Body of pancreas (tissue), 4 donors: ENCODE data around the gene PHKA2. TPM values are rescaled to one million over a fixed set of nuclear protein-coding genes. Genes with fewer than 3 reads are reported as not detected.

Source experiments
- ATAC-seq: fragments of 150-250 bp; one replicate; pipeline ENCODE4 v1.9.1; 2016
- DNase-seq, 4 donors: peaks; one replicate each; pipeline ENCODE4 v3.0.0-alpha.2; 2019
- H3K27ac ChIP-seq, 4 donors: fragments of 200-600 bp; sonication (generic); 1 replicate in 3 of 4; 2 replicates in 1 of 4; pipeline versions ENCODE4 v1.5.1 to v1.6.1; 2016 to 2019; ENCODE audit warnings: mild to moderate bottlenecking in 1 of 4, mixed read lengths in 1 of 4, moderate library complexity in 1 of 4
- H3K27me3 ChIP-seq, 2 donors: fragments of 200-600 bp; sonication (generic); one replicate each; pipeline ENCODE4 v1.6.0; 2016; ENCODE audit warnings: mild to moderate bottlenecking in 1 of 2
- H3K36me3 ChIP-seq, 2 donors: fragments of 200-600 bp; sonication (generic); replicated peaks in 1 of 2; 2 replicates each; pipeline ENCODE4 v1.5.1; 2016; ENCODE audit warnings: low read depth in 2 of 2; ENCODE audit not compliant: insufficient read depth in 1 of 2
- H3K4me1 ChIP-seq: fragments of 200-600 bp; sonication (generic); one replicate; pipeline ENCODE4 v1.6.0; 2016
- H3K4me3 ChIP-seq, 2 donors: fragments of 200-600 bp; sonication (generic); 1 replicate in 1 of 2; 2 replicates in 1 of 2; pipeline ENCODE4 v1.5.1; 2016 to 2019
- H3K9me3 ChIP-seq, 3 donors: fragments of 200-600 bp; sonication (generic); 1 replicate in 2 of 3; 2 replicates in 1 of 3; pipeline ENCODE4 v1.5.1; 2016
- CTCF ChIP-seq, 7 experiments: fragments of 450-650 bp in 4 of 7; fragments of 200-600 bp in 3 of 7; sonication (generic) in 3 of 7; IDR thresholded peaks; one replicate each; pipeline ENCODE4 v1.5.1; 2016 to 2019; ENCODE audit warnings: antibody characterized with exemption in 7 of 7
- POLR2A ChIP-seq, 3 donors: fragments of 450-650 bp; IDR thresholded peaks; one replicate each; pipeline ENCODE4 v1.6.1; 2016; ENCODE audit warnings: antibody characterized with exemption in 3 of 3, mild to moderate bottlenecking in 2 of 3
- WGBS, 2 donors: methylation state at CpG; one replicate each; pipeline ENCODE4 v1.1.5; 2017; 5-methylcytosine and 5-hydroxymethylcytosine counted together
- intact Hi-C: fragments of 100-400 bp; cut with DNase I; formaldehyde crosslinking; loops from one replicate; pipeline ENCODE4 v1.15.1; 2023
- total RNA-seq, 2 donors: library from RNA; depleted of rRNA; stranded (reverse); fragments of >200 nt; gene quantifications; one replicate each; pipeline ENCODE4 v1.1.0, GENCODE V29; 2016

Gene PHKA2
- total RNA-seq, 2 donors from 2014 or later, result 21.0 to 37.6 TPM

- H3K27ac ChIP-seq, result no peak overlapping the region
- WGBS, 2 donors, result 91% methylated on average over 7 of the region's 15 CpGs; no CpG with 5 or more reads in 1 of the 2 donors
- H3K4me1 ChIP-seq, result no peaks in the 10 kb centered on the region
- no peak for DNase-seq
- ATAC-seq, result no peak
- no peaks in the 10 kb centered on the region for H3K36me3 ChIP-seq
- TF ChIP-seq POLR2A (IDR thresholded peaks at IDR 0.05) (no peak), CTCF (IDR thresholded peaks at IDR 0.05) (no peak)
- intact Hi-C loops, result loop anchor here (10.0 kb wide), 1 partner anchor 493 kb away; no protein-coding TSS in a partner anchor
- no peak overlapping the region for H3K4me3 ChIP-seq
- H3K27me3 ChIP-seq, result no peaks in the 10 kb centered on the region
- H3K9me3 ChIP-seq, result no peaks in the 10 kb centered on the region
Observed at GRCh38 chrX:18897611-18898010, 86.3 kb downstream of the PHKA2 start.

GRCh38 chrX:18896680-18897544 is 87.0 kb downstream of the PHKA2 start:
- Histone ChIP-seq H3K4me3 (no peak overlapping the region), H3K27ac (no peak overlapping the region), H3K9me3 (no peaks in the 10 kb centered on the region), H3K27me3 (no peaks in the 10 kb centered on the region), H3K36me3 (no peaks in the 10 kb centered on the region), H3K4me1 (no peaks in the 10 kb centered on the region)
- TF ChIP-seq CTCF (IDR thresholded peaks at IDR 0.05) (no peak), POLR2A (IDR thresholded peaks at IDR 0.05) (no peak)
- DNase-seq (no peak), ATAC-seq (no peak)
- 74 to 93% methylated on average over 2 to 14 of the region's 27 CpGs for WGBS, 2 donors
- intact Hi-C loops, result loop anchor here (10.0 kb wide), 1 partner anchor 492 kb away; no protein-coding TSS in a partner anchor

- WGBS, 2 donors, result 85 to 93% methylated on average over 8 to 15 of the region's 18 CpGs
- H3K27me3 ChIP-seq, result no peaks in the 10 kb centered on the region
- DNase-seq (no peak), ATAC-seq (no peak)
- no peaks in the 10 kb centered on the region for H3K36me3 ChIP-seq
- no peak for TF ChIP-seq CTCF (IDR thresholded peaks at IDR 0.05)
- no peak for TF ChIP-seq POLR2A (IDR thresholded peaks at IDR 0.05)
- H3K4me3 ChIP-seq, result no peak overlapping the region
- intact Hi-C loops, result loop anchor here (10.0 kb wide), 1 partner anchor 491 kb away; no protein-coding TSS in a partner anchor
- no peaks in the 10 kb centered on the region for H3K4me1 ChIP-seq
- H3K9me3 ChIP-seq, result no peaks in the 10 kb centered on the region
- H3K27ac ChIP-seq, result no peak overlapping the region
Observed at GRCh38 chrX:18895189-18895951, 88.5 kb downstream of the PHKA2 start.

- H3K36me3 ChIP-seq, result no peaks in the 10 kb centered on the region
- H3K9me3 ChIP-seq, result no peaks in the 10 kb centered on the region
- no peaks in the 10 kb centered on the region for H3K4me1 ChIP-seq
- no peak for ATAC-seq
- WGBS, 2 donors, result 93% methylated on average over 12 of the region's 18 CpGs; no CpG with 5 or more reads in 1 of the 2 donors
- H3K27me3 ChIP-seq, result no peaks in the 10 kb centered on the region
- TF ChIP-seq POLR2A (IDR thresholded peaks at IDR 0.05) (no peak), CTCF (IDR thresholded peaks at IDR 0.05) (no peak)
- H3K4me3 ChIP-seq, result no peak overlapping the region
- DNase-seq, result no peak
- no peak overlapping the region for H3K27ac ChIP-seq
- intact Hi-C loops, result loop anchor here (10.0 kb wide), 1 partner anchor 489 kb away; no protein-coding TSS in a partner anchor
Observed at GRCh38 chrX:18894156-18894555, 89.8 kb downstream of the PHKA2 start.
